ENCODE measurements around the gene CEACAM6.

The CEACAM6 gene

DNA sequence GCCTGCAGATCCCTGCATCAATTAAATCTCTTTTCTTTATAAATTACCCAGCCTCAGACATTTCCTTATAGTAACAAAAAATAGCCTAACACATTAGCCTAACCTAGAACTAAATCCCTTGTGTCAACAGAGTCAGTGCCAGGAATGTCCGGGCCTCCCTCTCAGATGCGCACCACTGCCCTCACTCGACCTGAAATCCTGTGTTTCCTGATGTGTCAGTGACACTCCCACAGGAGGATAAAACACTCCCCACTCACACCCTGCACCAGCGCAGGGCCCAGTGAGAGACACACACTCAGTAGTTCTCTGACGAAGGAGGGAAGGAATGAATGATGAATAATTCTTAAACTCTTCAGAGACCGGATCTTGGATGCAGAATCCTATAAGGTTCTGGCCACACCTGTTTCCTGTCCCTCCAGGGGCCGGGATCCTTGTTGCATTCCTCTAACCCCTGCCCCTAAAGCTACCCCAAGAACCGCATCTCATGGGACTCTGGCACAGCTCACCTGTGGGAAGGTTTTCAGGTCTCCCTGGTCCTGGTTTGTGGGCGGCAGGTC is 44.2 kb downstream of the CEACAM6 start:
- no peak for DNase-seq

DNA sequence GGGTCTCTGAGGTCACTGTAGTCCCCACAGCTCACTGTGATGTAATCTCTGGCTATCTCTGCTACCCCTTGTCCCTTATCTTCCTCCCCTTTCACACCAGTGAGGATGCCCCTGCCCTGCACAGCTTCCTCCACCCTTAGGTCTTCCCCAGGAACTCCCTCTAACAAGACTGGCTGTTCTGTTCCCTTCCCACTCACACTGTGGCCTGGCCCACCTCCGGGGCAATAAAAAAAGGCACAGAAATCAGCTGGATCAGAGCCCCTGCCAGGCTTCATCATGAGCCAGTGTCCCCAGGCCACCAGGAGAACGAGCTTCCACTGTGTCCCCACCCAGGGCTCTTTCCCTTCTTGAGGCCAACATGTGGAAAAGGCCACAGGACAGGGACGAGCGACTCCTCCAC is 45.7 kb downstream of the CEACAM6 start:
- no peak for DNase-seq

DNA sequence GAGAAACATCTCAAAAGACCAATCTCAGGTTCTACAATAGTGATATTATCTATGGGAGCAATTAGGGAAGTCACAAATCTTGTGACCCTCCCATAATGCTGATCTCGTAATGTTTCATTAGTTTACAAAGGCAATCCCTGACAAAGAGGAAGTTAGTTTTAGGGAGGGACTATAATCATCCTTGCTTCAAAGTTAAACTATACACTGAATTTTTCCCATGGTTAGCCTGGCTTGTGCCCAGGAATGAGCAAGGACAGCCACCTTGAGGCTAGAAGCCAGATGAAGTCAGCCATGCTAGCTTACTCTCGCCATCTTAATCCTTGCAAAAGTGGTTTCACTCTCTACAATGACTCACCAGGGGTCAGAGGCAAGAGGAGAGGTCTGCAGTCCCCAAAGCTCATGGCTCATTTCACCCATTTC is 46.5 kb downstream of the CEACAM6 start:
- DNase-seq: no peak

DNA sequence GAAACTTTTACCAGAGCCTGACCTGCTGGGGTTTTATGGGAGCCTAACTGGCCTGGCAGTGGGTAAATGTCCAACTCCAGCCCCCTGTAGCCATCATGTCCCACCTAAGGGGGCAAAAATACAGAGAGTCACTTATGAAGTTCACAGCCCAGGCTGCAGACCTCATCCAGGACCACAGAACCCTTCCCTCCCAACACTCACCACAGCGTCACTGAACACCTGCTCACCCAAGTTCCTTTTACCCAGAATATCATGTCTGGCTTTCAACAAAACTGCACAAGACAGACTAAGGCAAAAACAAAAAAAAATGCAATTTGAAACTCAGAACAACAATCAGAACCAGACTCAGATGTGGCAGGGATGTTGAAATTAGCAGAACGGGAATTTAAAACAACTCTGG is 47.4 kb downstream of the CEACAM6 start:
- no peak for DNase-seq

DNA sequence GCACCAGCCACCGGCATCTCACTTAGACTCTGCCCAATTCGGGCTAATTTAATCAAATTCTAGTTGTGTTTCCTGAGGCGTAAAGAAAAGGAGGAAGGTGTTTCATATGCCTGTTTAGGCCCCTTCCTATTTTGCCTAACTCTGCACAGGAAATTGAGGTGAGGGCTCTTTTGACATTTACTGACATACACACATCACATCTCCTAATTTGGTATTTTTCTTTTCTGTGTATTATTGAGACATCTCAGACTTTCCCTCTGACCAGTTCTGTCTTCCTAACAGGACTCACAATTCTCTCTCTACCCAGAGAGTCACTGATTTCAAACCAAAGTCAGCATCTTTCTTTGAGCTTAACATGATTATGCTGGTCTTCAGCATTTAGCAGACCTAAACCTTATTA is 49.0 kb downstream of the CEACAM6 start:
- no peak for DNase-seq

DNA sequence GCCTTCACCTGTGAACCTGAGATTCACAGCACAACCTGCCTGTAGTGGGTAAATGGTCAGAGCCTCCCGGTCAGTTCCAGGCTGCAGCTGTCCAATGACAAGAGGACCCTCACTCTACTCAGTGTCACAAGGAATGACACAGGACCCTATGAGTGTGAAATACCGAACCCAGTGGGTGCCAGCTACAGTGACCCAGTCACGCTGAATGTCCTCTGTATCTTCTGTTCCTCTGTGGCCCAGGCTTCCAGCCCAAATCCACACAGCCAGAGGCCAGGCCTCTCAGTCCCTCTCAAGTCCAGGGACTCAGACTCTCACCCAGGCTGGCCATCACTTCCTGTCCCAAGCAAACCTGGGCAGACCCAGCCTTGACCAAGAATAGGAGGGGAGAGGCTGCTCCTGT is 51.8 kb downstream of the CEACAM6 start:
- DNase-seq: no peak

DNA sequence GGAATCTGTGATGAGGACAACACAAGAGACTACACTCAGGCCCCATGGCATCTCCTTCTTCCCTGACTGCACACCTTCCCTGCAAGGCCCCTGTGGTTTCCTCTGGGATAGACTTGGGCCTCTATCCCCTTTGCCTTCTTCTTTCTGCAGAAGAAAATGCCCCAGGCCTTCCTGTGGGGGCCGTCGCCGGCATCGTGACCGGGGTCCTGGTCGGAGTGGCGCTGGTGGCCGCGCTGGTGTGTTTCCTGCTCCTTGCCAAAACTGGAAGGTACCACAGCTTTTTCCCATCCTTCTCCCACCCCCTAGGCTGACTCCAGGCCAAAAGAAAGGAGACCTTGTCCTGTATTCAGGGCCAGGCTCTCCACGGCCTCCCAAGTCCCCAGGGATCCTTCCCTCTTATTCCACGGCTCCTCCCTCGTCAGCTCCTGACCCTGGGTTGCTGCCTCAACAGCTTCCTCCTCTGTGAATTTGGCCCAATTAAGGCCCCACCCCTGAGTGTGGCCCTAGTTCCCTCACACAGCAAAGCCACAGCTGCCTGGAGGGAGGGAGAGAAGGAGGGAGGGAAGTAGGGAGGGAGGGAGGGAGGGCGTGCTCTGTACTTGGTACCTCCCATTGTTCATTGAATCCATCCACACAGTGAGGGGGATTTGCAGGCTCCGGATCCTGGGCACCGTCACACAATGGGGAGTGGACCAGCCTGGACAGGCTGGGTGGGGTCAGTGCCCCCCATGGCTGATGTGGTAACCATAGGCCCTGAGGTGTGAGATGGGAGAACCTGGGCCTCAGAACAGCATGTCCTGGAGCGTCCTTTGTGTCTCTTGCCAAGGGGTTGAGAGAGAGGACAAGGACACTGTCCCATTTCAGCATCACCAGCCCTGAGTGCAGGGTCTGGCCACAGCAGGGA is 53.6 kb downstream of the CEACAM6 start:
- DNase-seq: no peak

DNA sequence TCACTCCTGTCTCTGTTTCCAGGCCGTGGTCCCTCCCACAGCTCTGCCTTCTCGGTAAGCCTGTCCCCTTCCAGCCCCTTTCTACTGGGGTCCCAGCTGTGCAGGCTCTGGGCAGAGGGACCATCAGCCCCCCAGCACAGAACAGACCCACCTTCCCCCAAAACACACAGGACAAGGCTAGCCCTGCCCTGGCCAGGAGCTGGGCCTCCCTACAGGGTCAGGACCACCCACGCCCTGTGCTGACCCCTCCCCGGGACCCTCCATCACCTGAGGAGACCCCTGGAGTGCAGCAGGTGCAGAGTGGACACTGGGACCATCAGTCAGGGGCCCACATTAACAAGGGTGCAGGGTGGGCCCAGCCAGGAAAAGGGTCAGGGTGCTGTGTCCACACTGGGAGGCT is 55.0 kb downstream of the CEACAM6 start:
- no peak for DNase-seq

DNA sequence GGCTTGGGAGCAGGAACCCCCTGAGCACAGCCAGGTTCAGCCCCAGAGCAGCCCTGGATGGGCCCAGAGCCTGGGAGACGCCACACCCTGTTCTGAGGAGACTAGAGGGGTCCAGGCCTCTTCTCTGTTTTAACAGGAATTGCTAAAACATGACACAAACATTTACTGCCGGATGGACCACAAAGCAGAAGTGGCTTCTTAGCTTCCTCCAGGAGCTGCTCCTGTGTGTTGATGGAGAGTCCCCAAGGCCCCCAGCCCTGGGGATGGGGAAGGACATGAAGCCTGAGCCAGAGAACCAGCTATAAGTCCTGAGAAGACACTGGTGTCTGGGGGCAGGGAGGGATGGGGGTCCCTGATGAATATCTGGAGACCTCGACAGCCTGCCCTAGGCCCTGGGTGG is 55.7 kb downstream of the CEACAM6 start:
- DNase-seq: no peak

DNA sequence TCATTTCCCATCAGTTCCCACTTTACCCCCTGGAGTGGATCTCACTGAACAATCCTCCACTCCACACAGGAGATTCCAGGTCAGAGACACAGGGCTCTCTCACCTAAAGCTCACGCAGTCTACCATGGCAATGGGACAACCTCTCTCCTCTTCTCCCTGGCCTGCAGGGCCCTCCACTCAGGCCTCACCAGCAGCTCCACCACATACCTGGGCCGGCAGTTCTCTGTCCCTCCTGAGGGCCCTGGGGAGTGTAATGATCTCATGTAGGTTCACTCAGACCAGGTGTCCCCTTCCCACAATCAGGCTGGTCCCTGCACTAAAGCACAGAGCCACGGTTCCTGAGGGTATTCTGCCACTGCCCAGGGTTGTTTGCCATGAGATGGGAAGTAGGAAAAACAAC is 56.7 kb downstream of the CEACAM6 start:
- no peak for DNase-seq

DNA sequence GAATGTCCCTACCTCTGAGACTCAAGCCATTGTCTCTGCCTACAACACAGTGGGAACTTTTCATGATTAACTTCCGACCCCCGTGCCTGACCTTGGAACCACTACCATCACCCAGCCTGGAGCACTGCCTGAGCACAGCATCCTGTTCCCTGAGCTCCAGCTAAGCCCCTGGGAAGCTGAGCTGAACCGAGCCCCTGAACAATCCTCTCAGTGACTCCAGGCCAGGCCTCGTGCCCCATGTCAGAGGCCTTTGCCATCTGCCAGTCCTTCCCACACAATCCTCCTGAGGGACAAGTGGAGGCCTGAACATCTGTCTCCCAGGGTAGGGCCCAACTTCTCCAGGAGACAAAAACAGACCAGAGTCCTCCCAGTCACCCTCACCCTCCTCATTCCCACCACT is 58.6 kb downstream of the CEACAM6 start:
- DNase-seq: no peak

DNA sequence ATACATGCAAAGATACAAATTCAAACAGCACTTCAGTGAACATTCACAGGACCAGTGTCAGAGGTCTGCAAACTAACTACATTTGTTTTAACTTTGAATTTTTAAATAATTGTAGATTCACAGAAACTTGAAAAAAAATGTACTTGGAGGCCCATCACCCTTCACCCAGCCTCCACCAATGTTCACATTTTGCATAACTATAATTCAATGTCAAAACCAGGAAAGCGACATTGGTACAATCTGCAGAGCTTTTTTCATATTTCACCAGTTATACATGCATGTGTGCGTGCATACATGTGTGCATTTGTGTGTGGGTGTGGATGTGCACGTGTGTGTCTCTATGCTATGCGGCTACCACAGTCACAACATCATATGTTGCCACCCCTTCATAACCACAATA is 60.0 kb downstream of the CEACAM6 start:
- no peak for DNase-seq

DNA sequence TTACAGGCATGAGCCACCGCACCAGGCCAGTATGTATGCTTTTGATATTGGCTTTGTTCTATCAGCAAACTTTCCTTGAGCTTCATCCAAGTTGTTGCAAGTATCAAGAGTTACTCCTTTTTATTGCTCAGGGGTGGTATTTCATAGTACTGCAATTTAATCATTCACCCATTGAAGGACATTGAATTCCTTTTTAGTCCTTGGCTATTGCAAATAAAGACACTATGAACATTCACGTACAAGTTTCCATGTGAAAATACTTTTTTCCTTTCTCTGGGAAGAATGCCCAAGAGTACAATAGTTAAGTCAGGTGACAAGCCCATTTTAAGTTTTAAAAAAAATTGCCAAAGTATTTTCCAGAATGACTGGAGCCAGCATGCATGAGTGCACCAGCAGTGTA is 61.4 kb downstream of the CEACAM6 start:
- no peak for DNase-seq

DNA sequence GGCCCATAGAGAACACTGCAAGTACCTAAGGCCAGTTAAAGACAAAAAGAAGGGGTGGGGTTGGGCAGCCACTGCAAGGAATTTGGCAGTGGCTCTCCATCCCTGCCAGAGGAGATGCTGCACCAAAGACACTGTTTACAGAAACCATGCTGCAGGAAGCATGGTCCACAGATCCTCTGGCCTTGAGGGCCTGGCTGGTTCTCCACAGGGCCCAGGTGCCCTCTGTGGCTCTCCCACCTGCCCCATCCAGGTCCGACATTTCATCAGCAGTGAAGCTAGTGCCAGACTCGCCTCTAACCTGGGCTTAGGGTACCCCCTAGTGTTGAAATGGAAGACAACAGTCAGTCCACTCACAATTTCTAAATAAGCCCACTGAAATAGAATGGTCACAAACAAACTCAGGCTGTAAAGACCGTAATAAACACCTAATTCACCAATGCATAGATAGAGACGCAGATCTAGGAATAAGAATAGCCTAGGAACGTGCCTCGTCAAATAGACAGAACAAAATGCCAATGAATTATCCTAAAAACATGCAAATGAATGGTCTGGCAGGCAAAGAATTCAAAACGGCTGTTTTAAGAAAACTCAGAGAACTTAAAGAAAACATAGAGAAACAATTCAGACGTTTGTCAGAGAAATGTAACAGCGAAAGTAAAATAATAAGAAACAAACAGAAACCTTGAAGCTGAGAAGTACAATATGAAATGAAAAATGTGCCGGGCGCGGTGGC is 65.8 kb downstream of the CEACAM6 start:
- DNase-seq: peak; percentile 12 to 22
